NCI-H1105 treated with DMSO at 0.1 percent for 48 hours (cell line): Measurements from ENCODE around the gene RPL26.

Experiments used
- DNase-seq: peaks from one replicate; lab custom pipeline; 2025; lab: John Stamatoyannopoulos, UW

RPL26 gene

GRCh38 chr17:8383143-8383822, at the start of gene RPL26:
RPL26 (minus strand) TSS chr17:8383193; CDS start chr17:8382310, 883 bp downstream.
- DNase-seq, result peak; percentile 99

GRCh38 chr17:8430966-8431365, 48.0 kb upstream of the RPL26 start:
- no peak for DNase-seq

- no peak for DNase-seq
These were observed 43.8 kb upstream of the RPL26 start for GRCh38 chr17:8426802-8427201.

- no peak for DNase-seq
These were observed 43.2 kb upstream of the RPL26 start for GRCh38 chr17:8426094-8426720.

GRCh38 chr17:8421571-8421970, 38.6 kb upstream of the RPL26 start:
- DNase-seq, result no peak

GRCh38 chr17:8420041-8420934, 37.3 kb upstream of the RPL26 start:
- DNase-seq, result no peak

- DNase-seq, result no peak
These were observed 36.3 kb upstream of the RPL26 start for GRCh38 chr17:8419305-8419704.

GRCh38 chr17:8418471-8418870, 35.5 kb upstream of the RPL26 start:
- no peak for DNase-seq

GRCh38 chr17:8417806-8418205, 34.8 kb upstream of the RPL26 start:
- no peak for DNase-seq

- no peak for DNase-seq
These were observed 30.9 kb upstream of the RPL26 start for GRCh38 chr17:8413938-8414337.

- no peak for DNase-seq
These were observed 30.3 kb upstream of the RPL26 start for GRCh38 chr17:8413328-8413727.

GRCh38 chr17:8412089-8412488, 29.1 kb upstream of the RPL26 start:
- DNase-seq, result no peak

GRCh38 chr17:8410883-8411238, 27.9 kb upstream of the RPL26 start:
- DNase-seq, result no peak

GRCh38 chr17:8409966-8410882, 27.2 kb upstream of the RPL26 start:
- peak; percentile 93 for DNase-seq

- DNase-seq, result no peak
These were observed 25.4 kb upstream of the RPL26 start for GRCh38 chr17:8408371-8408770.

- DNase-seq, result no peak
These were observed 23.2 kb upstream of the RPL26 start for GRCh38 chr17:8406174-8406573.

GRCh38 chr17:8405499-8406016, 22.6 kb upstream of the RPL26 start:
- no peak for DNase-seq

- no peak for DNase-seq
These were observed 20.0 kb upstream of the RPL26 start for GRCh38 chr17:8402921-8403536.

- no peak for DNase-seq
These were observed 18.1 kb upstream of the RPL26 start for GRCh38 chr17:8401107-8401506.

- no peak for DNase-seq
These were observed 16.0 kb upstream of the RPL26 start for GRCh38 chr17:8398980-8399379.

- no peak for DNase-seq
These were observed 14.6 kb upstream of the RPL26 start, which contains the start of gene RNF222 for GRCh38 chr17:8397636-8398035. RNF222 (minus strand) TSS chr17:8397827; CDS start chr17:8393461, 4,366 bp downstream.
